Umbilical cord (tissue), 2 donors: ENCODE measurements around the gene PDE4D. TPM values are rescaled to one million over a fixed set of nuclear protein-coding genes. Genes with fewer than 3 reads are reported as not detected.
"Not testable (repeated sequence)": the region's sequence is repeated elsewhere in the genome, so short reads cannot be mapped to it uniquely, and the experiment has no call there.

Experiments used
- DNase-seq: peaks from one replicate; pipeline ENCODE4 v3.0.0-alpha.2; 2015; ENCODE audit warnings: low spot score
- total RNA-seq: library from RNA; depleted of rRNA; stranded (reverse); fragments of >200 nt; gene quantifications from one replicate; pipeline ENCODE4 v1.2.3, GENCODE V29; 2014; ENCODE audit warnings: low replicate concordance; ENCODE audit not compliant: insufficient read depth

The PDE4D gene
- total RNA-seq, 1 donor from 2014 or later: 283 TPM

DNA sequence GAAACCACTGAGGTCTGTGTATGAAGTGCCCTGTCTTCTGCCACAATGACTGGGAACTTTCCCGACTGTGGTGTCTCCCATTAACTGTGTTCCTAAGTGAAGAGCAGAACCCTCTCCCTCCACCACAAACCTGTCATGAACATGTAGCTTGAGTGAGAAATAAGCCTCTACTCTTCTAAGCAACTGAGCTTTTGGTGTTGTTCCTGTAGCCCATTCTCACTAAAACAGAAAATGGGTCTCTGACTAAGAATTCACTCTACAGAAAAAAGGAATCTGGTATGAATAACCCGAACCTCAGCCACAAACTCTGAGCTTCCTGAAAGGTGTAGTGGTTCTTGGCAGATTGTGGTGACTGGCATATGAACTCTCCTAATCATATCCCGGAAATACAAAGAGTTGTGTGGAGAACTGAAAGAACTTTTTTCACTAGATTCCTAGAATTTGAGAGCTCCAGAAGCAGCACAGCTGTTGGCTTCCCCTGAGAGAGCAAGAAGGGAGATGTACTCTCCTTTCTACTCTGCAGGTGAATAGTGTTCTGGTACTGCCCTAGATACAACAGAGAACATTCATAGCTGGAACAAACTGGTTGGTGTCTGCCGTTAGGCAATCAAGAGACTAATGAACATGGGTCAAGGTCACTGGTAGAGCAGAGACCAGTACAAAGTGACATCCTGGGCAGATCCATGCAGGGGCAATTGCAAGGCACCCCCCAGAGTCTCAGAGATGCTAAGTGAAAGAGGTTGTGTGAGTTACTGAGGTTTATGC is 283.8 kb downstream of the PDE4D start:
- DNase-seq: no peak

DNA sequence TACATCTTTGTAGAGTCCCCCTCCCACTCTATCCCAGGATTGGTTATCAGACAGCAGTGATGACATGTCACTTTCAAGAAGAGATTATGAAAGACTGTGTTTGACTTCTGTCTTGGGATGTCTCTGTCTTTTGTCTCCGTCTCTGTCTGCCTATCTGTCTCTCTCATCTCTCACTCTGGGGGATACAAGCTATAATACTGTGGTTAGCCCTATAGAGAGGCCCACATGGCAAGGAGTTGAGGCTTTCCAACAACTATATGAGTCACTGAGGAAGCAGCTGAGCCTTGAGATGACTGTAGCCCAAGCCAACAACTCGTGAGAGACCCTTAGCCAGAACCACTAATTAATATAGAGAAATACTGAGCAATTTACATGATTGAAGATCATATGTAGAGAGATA is 284.8 kb downstream of the PDE4D start:
- no peak for DNase-seq

DNA sequence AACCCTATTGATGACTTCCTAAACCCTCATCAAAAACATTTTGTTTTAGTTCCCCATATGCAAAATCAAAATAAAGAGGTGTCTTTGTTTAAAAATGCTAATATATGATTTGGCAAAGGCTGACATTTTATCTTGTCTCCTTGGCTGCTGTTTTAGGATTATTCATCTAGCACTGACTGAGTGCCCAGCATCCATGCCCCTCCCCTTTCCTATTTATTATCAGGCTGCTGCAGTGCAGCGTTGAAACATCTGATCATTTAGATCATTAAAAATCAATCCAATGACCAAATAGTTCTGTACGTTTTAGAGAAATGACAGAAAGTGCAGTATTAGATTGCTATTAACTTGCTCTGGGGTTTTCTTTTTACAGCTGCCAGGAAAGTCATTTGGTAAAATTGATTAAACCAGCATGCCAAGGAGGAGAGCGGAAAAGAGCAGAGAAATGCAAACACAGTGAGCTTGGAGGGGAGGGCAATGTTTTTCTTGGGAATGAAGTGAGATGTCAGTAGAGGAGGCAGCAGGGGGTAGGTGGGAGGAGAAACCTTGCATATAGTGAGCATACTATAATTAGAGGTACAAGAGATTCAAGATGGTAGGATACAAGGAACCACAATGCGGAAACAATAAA is 286.3 kb downstream of the PDE4D start:
- DNase-seq: no peak

DNA sequence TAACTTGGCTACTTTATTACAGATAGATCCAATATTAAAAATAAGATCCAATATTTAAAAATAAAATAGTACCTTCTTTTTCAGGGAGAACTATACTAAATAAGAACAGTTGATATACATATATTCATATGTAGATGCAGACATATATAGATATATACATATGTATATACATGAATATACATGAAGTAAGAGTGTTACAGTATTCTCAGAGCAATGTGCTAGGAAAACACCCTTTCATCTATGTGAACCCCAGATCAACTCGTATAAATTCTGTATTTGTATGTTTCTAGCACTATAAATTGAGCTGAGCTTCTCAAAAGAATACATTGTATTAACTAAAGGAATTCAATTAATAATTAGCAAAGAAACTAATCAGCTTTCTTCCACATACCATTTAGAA is 287.6 kb downstream of the PDE4D start:
- no peak for DNase-seq

DNA sequence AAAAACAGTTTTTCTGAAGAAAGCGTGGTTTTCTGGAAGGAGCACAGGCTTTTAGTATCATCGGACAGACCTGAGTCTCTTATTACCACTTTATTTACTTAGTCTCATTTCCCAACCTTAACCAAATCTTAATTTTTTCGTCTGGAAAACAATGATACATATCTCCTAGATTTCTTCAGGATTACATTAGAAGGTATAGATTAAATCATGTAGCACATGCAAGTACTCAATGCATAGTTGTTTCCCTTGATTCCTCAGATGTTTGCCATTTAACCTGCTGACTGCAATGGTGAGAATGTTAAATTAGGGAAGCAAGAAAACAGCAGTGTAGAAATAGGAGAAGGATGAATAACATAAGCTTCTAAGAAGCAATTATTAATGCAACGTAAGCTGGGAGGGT is 289.4 kb downstream of the PDE4D start:
- DNase-seq: no peak

DNA sequence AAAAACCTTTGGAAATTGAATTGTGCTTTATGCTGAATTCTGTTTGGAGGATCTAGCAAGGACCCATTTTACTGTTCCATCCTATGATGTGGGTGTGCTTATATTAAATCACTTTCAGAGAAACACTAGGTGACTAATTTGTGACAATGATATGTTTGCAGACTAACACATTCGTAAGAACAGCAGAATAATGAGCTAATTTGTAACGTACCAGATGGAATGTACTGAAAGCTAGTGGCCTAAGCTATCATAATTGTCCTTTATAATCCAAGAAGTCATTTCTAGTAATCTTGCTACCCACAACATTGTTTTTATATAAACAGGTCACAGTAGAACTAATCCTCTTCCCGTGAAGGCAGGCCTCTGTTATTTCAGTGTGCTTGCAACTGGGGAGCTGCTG is 292.5 kb downstream of the PDE4D start:
- DNase-seq: no peak

DNA sequence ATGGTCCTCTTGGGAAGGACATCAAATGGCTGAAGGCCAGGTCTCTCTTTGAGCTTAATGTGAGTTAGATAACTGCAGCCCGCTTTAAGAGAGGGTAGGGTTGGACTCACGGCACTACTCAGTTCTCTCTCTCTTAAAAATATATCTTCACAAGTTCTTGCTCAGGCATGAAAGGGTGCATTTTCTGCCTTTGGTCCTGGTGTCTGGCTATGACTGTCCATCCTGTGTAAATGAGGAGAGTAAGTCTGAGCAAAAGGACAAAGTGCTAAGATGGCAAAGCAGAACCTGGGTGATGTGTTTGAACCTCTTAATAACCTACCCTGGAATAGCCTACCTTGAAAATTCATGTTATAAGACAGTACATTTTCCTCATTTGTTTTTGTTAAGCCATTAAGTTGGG is 293.4 kb downstream of the PDE4D start:
- DNase-seq: no peak

DNA sequence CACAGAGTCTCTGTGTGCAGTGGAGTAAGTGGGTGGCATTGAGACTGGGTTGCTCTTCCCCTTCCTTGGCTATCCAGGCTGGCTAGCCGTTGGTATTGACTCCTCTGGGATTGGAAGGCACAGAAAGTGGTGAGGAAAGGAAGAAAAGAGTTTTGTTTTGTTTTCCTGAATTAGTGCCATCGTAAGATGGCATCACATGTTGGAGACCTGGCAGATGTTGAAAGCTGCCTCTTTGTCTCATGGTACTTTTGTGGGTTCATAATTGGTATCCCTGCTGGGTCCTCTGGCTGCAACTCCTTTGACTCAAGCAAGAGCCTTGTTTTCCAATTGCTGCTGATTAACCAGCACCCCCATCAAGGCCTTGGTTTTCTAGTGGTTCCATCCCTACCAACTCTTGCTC is 293.8 kb downstream of the PDE4D start:
- DNase-seq: no peak

DNA sequence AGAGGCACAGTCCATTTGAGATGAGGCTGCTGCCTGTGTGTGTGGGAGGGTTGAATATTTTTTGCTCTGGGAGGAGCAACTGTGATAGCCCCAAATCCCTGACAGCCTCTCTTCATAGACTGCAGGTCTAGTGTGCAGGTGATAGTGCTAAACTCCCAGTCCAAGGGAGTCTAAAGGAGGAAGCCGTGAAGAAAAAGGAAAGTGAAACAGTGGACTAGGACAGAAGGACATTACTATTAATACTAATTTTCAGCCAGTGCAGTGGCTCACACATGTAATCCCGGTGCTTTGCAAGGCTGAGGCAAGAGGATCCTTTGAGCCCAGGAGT is 295.0 kb downstream of the PDE4D start:
- no peak for DNase-seq

DNA sequence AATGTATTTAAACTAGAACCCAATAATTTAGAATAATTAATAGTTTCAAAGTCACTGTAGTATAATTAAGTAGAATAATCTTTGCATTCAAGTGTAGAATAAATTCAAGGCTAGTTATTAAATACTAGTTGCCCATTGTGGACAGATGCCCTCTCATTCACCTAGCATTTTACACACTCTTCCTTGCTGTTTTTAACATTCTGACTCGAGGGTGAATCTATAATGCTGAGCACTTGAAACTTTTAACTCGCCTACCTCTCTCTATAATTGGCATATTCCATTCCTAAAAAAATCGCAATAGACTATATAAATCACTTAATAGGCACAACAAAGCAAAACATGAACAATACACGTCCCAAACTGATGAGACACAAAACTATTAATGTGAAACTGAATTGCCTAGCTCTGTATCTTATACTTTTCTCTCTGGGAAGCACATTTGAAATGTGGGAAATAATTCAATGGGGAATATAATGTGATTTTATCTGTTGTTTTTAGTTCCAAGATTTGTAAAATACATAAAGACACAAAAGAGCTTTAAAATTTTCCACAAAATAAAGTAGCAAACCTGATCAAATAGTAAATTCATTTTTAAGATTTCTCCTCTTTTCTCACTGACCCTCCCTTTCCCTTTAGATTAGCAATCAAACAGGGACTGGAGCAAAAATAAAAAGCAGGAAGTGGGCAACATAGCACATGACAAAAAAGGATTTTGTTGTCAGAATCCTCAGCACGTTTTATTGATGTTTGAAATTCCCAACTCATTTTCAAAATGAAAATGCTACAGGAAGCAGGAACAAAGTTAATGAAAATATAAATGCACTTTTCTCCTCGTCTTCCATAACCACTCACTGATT is 295.6 kb downstream of the PDE4D start:
- DNase-seq: no peak

DNA sequence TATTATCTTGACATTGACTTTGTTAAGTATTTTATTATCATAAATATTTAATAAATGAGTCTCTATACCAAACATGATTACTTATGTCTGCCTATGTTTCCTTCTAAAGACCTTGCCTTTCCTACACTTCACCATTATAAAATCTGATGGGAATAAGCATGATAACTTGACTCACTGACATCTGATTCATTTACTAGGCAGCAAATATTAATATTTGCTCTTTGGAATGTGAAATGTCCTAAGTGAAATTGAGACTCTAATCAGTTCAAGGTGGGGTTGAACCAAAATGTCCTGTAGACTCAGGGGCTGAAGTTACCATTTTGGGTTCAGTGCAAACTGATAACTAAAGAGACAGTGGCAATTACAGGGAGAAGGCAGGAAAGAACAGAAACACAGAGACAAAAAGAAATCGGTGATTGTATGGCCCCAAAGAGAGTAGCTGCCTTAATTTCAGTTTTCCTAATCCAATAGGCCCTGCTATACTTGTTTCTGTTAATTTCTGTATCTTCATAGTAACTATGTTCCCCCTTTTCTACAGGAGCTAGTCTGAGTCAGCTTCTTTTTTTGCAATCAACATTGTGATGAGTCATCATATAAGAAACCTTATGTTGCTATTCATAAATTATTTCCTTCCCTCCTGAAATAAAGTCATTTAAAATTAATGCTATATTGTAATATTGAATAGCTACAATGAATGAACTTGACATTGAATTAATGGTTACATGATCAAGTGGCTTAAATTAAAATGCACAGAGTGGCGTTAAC is 296.8 kb downstream of the PDE4D start:
- DNase-seq: no peak

DNA sequence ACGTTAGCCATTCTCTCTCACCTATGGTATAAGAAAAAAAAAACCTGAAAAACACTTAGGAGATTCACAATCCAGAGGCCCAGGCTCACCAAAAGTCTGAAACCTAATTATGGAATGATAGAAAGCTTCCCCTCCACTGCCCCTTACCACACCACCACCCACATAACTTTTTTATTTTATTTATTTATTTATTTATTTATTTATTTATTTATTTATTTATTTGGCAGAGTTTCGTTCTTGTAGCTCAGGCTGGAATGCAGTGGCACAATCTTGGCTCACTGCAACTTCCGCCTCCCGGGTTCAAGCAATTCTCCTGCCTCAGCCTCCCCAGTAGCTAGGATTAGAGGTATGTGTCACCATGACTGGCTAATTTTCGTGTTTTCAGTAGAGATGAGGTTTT is 299.4 kb downstream of the PDE4D start:
- DNase-seq: not testable (repeated sequence)

DNA sequence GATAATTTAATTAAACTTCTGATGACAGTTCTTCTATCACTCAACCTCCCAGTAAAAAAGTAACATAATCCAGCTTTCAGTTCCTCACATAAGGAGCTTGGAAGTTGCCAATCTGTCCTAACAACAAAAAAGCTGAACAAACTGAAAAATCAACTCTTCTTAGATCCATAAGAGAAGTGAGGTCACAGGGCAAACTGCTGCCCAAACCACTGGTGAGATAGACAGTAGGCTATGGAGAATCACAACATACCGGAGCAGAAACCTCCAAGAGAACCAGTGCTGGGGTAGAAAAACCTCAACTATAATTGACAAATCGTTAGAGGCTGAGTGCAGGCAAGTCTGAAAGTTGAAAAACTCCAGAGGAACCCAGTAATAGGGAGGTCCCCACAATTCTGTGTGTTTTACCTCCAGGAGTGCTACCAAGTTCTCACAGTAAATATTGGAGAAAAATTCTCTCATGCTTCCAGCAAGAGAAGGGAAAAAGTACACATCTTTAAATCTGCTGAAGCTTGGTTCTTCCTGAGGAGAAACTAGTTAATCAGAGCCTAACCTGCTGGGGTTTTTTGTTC is 300.0 kb downstream of the PDE4D start:
- DNase-seq: no peak

DNA sequence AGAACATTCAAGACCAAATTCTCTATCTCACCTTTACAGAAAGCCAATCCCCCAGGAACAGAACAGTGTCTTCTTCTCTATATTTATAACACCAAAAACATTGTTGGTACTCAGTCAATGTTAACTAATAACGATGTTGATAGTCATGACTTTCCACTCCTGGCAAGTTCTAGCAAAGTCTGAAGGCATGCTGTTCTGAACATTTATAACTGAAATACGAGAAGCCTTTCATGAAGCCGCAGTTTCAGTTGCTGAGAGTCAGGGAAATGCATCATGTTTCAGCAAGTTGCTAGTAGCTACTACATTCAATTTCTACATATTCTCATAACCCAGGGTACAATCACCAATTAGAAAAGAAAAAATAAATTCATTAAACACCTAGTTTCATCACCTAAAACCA is 301.4 kb downstream of the PDE4D start:
- DNase-seq: peak; percentile 82

DNA sequence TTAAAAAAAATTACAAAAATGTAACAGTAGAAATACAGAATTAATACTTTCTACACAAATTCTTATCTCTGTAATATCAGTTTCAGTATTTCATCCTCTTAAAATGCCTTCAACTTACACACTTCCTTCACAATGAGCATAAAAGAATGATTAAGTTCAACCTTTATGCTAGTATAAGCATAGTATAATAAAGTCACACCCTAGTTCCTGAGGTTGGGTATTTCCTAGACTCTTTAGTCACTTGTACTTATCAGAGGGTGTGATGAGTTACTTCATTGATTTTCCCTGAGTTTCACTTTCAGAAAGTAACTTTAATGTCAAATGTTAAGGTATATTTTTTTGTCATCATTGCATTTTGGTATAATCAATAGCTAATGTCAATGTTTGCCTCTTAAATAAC is 302.4 kb downstream of the PDE4D start:
- DNase-seq: no peak

DNA sequence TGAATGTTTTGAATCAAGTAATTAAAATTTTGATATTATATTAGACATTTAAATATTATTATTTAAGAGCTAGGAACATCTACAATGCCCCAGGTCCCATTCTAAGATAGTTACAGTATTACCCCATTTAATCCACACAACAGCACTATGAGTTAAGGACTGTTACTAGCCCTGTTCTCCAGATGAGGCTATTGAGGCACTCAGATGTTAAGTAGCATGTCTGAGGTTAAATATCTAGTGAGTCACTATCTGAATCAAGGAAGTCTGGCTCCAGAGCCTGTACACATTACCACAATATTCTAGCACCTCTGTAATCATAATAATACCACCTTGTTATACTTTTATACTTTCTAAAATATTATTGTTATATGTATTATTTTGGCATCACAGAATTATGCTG is 304.6 kb downstream of the PDE4D start:
- no peak for DNase-seq

DNA sequence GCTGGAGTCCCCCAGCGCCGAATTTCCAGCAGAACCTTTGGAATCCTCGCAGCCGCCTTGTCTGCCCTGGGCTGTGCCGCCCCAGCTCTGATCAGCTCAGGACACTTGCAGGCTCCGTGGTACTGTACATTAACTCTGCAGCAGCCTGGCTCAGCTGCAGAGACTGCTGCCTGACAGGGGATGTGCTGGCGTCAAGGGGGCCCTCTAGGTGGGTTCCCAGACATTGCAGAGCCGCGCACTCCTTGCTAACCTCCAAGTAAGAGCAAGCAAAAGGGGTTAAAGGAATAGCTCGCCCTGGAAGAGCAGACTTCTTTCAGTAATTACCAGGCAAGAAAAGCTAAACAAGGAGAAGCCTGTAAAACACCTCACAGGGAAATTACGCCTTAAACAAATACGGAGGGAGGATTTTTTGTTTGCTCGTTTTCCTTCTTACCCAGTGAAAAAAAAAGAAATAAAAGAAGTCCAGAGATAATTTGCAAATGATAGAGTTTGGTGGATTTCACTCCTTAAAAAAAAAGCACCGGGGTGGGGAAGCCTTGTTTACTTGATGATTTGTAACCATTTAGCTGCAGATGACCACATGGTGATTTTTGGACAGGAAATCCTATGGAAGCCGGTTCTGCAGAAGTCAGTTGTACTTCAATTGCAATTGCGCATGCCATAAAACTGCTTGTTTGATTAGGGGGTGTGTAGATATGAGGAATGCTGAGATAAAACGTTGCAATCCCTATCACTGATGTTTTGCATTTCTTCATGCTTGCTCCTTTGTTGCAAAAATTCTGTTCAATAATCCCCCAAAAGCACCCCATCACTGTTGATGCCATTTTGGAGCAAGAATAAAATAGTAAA is 305.8 kb downstream of the PDE4D start:
- peak; percentile 87 for DNase-seq

DNA sequence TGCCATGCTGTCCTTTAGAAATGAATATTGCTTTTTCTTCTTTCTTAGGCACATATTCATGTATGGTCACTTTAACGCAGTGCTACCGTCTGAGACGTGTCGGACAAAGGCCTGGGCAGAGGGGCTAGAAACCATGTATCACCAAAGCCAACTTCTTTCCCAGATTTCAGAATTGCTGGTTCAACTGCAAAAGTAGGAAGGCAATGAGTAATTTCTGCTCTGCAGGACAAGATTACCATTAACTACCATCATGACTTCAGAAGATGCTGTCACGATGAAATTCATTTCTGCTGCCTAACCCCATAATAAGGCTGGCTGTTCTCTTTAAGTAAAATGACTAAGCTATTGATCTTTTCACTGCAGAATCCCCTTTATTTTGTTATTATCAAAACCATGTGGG is 306.7 kb downstream of the PDE4D start:
- no peak for DNase-seq

DNA sequence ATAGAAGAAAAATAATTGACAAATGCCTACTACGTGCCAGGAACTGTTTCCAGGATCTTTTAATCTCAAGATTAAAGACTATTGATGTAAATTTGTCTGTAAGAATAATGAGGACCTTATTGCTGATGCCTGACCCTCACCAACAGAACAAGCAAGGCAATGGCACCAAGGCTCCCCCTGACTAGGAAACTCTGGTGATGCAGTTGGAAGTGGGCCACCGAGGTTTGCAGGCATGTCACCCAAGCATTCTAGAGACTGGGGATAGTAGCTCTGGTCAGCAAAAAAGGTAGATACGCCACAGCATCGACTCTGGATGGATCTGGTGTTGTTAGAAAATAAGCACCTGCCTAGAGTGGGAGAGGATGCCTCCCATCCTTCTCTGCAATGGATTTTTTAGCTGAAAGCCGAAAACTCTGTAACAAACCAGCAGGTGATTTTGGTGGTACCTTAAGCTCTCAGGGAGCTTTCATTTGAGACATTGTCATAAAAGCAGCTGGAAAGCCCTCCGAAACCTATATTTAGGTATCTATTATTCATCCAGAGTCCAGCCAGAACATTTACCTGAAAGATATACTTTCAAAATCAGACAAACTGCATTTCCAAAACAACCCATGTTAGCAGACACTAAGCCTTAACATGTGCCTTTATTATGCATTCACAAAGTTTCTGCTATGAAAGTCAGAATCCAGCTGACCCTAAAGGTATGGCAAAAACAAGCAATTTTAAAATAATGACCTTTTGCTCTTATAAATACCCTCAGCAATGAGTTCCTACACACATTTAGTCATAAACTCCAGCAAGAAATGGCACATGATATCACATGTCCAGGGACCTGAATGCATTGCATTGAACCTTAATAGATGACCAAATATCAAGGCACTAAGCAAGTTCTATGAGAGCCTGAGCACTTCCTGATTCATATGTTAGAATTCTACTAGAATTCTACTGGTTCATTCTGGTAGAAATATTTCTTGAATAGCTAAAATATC is 308.4 kb downstream of the PDE4D start:
- DNase-seq: no peak
